HepG2 (cell line): ENCODE results near the gene PP2D1. TPM values are rescaled to one million over a fixed set of nuclear protein-coding genes. Genes with fewer than 3 reads are reported as not detected.

Experiments
- FUBP1 ChIP-seq: sonication (generic); formaldehyde crosslinking; IDR thresholded peaks from 2 replicates; pipeline ENCODE4 v1.5.1; 2020; ENCODE audit warnings: missing genetic modification reagents, mild to moderate bottlenecking, borderline replicate concordance
- HDAC6 ChIP-seq: fragments of 200-600 bp; sonication (generic); IDR thresholded peaks from 2 replicates; pipeline ENCODE4 v1.7.0; 2017; ENCODE audit warnings: mild to moderate bottlenecking, antibody characterized with exemption, low read length, low read depth
- HIVEP1 ChIP-seq: sonication (generic); formaldehyde crosslinking; IDR thresholded peaks from 2 replicates; pipeline ENCODE4 v1.4.0; 2020; ENCODE audit warnings: mild to moderate bottlenecking, missing genetic modification reagents
- KLF6 ChIP-seq: IDR thresholded peaks from 2 replicates; pipeline ENCODE4 v1.8.0; 2016; ENCODE audit warnings: missing biosample characterization, missing genetic modification reagents
- LBX2 ChIP-seq: sonication (generic); formaldehyde crosslinking; IDR thresholded peaks from 2 replicates; pipeline ENCODE4 v1.5.0; 2020; ENCODE audit warnings: missing genetic modification reagents, mild to moderate bottlenecking, borderline replicate concordance
- MAFG ChIP-seq: sonication (generic); formaldehyde crosslinking; IDR thresholded peaks from 2 replicates; pipeline ENCODE4 v1.5.1; 2020; ENCODE audit warnings: mild to moderate bottlenecking, missing genetic modification reagents
- MTERF4 ChIP-seq: sonication (generic); formaldehyde crosslinking; IDR thresholded peaks from 2 replicates; pipeline ENCODE4 v1.8.0; 2023; ENCODE audit warnings: mild to moderate bottlenecking, missing genetic modification reagents
- NFIB ChIP-seq: sonication (generic); formaldehyde crosslinking; IDR thresholded peaks from 2 replicates; pipeline ENCODE4 v1.9.0; 2021; ENCODE audit warnings: missing genetic modification reagents, mild to moderate bottlenecking, borderline replicate concordance
- NR2F6 ChIP-seq, 2 experiments: IDR thresholded peaks; 2 replicates each; pipeline ENCODE4 v1.6.1; 2016; ENCODE audit warnings: antibody characterized with exemption in 1 of 2, mild to moderate bottlenecking in 1 of 2
- TBL1XR1 ChIP-seq: fragments of 150-350 bp; IDR thresholded peaks from 2 replicates; pipeline ENCODE4 v1.6.1; 2014; ENCODE audit warnings: borderline replicate concordance, low read length; ENCODE audit not compliant: partially characterized antibody
- TERF1 ChIP-seq: sonication (generic); formaldehyde crosslinking; IDR thresholded peaks from 2 replicates; pipeline ENCODE4 v1.8.0; 2022; ENCODE audit warnings: mild to moderate bottlenecking, missing genetic modification reagents, moderate library complexity
- THRA ChIP-seq: sonication (generic); formaldehyde crosslinking; IDR thresholded peaks from 2 replicates; pipeline ENCODE4 v1.4.0; 2020; ENCODE audit warnings: missing genetic modification reagents, borderline replicate concordance
- UBTF ChIP-seq: sonication (generic); formaldehyde crosslinking; IDR thresholded peaks from 2 replicates; pipeline ENCODE4 v1.4.0; 2020; ENCODE audit warnings: mild to moderate bottlenecking, missing genetic modification reagents
- ZFAT ChIP-seq: sonication (generic); formaldehyde crosslinking; conservative IDR thresholded peaks from 2 replicates; pipeline ENCODE4 v1.8.1; 2023; ENCODE audit warnings: missing genetic modification reagents, inconsistent platforms
- ZFP82 ChIP-seq: sonication (generic); formaldehyde crosslinking; IDR thresholded peaks from 2 replicates; pipeline ENCODE4 v1.5.1; 2020; ENCODE audit warnings: mild to moderate bottlenecking, missing genetic modification reagents, borderline replicate concordance
- ZNF20 ChIP-seq: sonication (generic); formaldehyde crosslinking; IDR thresholded peaks from 2 replicates; pipeline ENCODE4 v1.4.0; 2020; ENCODE audit warnings: mild to moderate bottlenecking, moderate library complexity, missing genetic modification reagents
- ZNF263 ChIP-seq: sonication (generic); formaldehyde crosslinking; IDR thresholded peaks from 2 replicates; pipeline ENCODE4 v1.4.0; 2020; ENCODE audit warnings: missing genetic modification reagents
- ZNF496 ChIP-seq: sonication (generic); formaldehyde crosslinking; IDR thresholded peaks from 2 replicates; pipeline ENCODE4 v1.8.1; 2023; ENCODE audit warnings: mild to moderate bottlenecking, moderate library complexity, missing genetic modification reagents; ENCODE audit not compliant: insufficient replicate concordance
- ZNF547 ChIP-seq: sonication (generic); formaldehyde crosslinking; IDR thresholded peaks from 2 replicates; pipeline ENCODE4 v1.5.1; 2020; ENCODE audit warnings: mild to moderate bottlenecking, missing genetic modification reagents
- ZNF841 ChIP-seq: sonication (generic); formaldehyde crosslinking; IDR thresholded peaks from 2 replicates; pipeline ENCODE4 v1.8.1; 2023; ENCODE audit warnings: missing genetic modification reagents, borderline replicate concordance
- ZSCAN9 ChIP-seq: IDR thresholded peaks from 2 replicates; pipeline ENCODE4 v1.6.1; 2016; ENCODE audit warnings: borderline replicate concordance
- polyA plus RNA-seq, 8 experiments: library from polyadenylated mRNA; depleted of rRNA in 3 of 8; stranded (reverse) in 7 of 8; unstranded in 1 of 8; fragments of >200 nt; fragmentation: Illumina TruSeq in 4 of 8; extraction: Trizol in 4 of 8; gene quantifications; 2 replicates each; pipeline versions ENCODE4 v1.2.1 to v1.2.3, GENCODE V29; 2011 to 2016; ENCODE audit warnings: low read depth in 4 of 8, missing spikeins in 1 of 8, mixed read lengths in 1 of 8; ENCODE audit not compliant: insufficient read depth in 1 of 8
- total RNA-seq, 5 experiments: library from RNA; depleted of rRNA; stranded (reverse); fragments of >200 nt; fragmentation: Illumina TruSeq; extraction: Trizol; gene quantifications; 2 replicates each; pipeline ENCODE4 v1.2.3, GENCODE V29; 2016; ENCODE audit warnings: low read depth in 1 of 5

The PP2D1 gene
- total and polyA plus RNA-seq, 2 of the 13 experiments (the other 11 are each of a cell fraction or from before 2014, with no cell fraction given): not detected

- TF ChIP-seq NFIB (no peak), TERF1 (CRISPR knock-in tag) (no peak), ZNF496 (CRISPR knock-in tag) (no peak), ZFP82 (no peak), THRA (CRISPR knock-in tag) (no peak), ZNF547 (CRISPR knock-in tag) (no peak), KLF6 (CRISPR knock-in tag) (no peak), NR2F6 (IDR thresholded peaks at IDR 0.05) (no peak), NR2F6 (CRISPR knock-in tag; IDR thresholded peaks at IDR 0.05) (no peak), HIVEP1 (peak; percentile 49; the same call in 1 of the 2 replicates), ZNF263 (CRISPR knock-in tag) (0 out of 2 replicates have a peak, but pooled peaks have one; percentile 37), ZNF20 (CRISPR knock-in tag) (no peak), HDAC6 (no peak), MAFG (CRISPR knock-in tag) (no peak), TBL1XR1 (no peak), MTERF4 (CRISPR knock-in tag) (peak; percentile 55; the same call in 1 of the 2 replicates), LBX2 (CRISPR knock-in tag) (no peak), UBTF (0 out of 2 replicates have a peak, but pooled peaks have one; percentile 6), ZNF841 (no peak), ZFAT (no peak), ZSCAN9 (CRISPR knock-in tag) (no peak), FUBP1 (CRISPR knock-in tag) (no peak)
Observed at GRCh38 chr3:20041197-20041780, 29.2 kb upstream of the PP2D1 start (continued).
